Hematopoietic multipotent progenitor cell treated with erythropoietin and hydrocortisone succinate and interleukin-3 and kit ligand, for 15 days (in vitro differentiated cells): ENCODE measurements around the gene AOPEP.

Source experiments
- DNase-seq: peaks from one replicate; pipeline ENCODE4 v3.0.0-alpha.2; 2015; ENCODE audit warnings: low spot score

Gene AOPEP

DNA sequence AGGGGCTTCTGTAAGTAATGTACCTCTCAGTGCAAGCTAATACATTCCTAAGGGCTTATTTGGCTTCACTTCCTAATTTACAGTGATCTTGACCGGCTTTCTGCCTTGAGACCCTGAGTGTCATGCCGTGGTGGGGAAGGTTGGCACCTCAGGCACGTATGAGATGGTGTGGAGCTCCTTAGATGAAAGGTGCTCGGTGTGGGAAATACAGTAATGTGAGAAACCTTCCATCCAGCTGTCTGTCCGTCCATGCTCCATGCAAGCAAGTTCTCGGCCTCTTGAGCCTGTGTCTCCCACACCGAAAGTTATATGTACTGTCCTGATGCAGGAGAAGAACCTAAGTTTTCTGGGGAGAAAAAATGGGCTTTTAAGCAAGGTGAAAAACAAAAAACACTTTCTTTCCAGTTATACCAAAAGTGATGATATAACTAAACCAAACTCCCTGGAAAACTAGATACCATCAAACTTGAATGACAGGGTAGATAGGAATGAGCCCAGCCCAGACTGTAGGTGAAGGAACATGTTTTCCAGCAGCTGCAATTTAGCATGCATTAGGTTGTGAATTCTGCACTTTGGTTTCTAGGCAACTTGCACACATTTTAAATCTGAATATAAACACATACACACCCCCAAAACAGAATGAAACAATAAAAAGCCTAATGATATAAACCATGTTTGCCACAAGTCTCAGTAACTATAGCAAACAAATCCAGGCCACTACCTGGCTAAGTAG is 311.5 kb downstream of the AOPEP start:
- DNase-seq, result no peak

DNA sequence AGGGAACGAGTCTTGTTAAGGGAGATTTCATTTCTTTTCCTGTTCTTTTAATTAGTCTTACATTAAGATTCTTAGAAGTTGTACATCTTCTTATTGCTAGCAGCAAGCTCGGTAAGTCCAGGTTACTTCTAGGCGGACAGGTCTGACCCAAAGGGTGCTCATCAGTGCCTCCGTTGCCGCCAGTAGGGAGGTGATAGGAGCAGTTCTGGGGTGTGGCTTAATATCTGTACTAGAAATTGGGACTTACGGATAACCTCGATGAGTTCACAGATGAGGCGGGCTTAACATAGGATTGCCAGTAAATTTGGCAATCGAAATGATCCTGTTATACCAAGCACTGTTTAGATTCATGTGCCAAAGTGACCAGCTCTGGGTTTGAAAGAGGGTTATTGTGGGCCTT is 312.2 kb downstream of the AOPEP start:
- DNase-seq, result no peak

- DNase-seq, result no peak
Measured at GRCh38 chr9:95040106-95040505, 313.6 kb downstream of the AOPEP start.

DNA sequence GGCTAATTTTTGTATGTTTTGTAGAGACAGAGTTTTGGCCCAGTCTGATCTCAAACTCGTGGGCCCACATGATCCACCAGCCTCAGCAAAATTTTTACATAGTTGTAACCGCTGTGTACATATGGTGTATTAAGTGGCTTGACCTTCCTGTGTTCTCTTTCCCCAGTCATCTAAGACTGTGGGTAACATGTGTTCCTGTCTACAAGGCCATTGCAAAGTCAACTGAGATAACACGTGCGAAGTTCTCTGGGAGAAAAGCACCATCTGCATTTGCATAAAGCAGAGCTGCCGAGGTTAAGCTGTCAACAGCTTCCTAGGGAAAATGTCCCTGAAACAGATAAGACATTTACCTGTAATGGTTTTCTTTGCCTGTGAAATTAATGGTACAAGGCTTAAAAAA is 317.3 kb downstream of the AOPEP start:
- DNase-seq, result no peak

DNA sequence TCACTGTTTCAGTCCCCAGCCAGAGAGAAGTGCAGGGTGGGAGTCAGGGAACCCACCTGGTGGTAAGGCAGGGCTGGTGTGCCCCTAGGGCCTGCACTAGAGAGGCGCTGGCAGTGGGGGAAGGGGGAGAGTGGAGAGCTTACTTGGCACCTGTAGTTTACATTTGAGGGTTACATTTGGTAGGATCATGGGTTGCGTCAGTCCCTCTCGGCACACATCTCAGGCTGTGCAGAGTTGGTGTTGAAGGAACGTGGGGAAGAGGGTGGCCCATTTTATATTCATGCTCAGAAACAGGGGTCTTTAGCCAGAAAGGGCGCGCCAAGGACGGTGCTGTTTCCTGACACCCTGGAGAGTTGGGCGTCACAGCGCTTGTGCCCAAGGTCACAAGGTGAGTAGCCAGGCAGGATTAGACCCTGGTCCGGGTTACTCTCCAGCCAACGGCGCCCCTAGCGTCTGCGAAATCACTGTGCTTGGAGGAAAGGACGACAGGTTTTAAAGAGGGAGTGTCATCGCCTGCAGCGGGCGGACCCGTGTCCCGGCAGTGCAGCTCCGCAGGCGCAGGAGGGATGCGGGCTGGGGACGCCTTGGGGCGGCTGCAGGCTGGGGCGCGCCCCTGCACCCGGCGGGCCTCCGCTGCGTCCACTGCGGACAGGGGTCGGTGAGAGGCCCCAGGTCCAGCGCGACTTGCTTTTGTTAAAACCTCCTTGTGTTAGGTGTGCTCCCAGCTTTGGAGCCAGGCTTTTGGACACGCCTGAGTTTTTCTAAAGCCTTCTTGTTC is 318.4 kb downstream of the AOPEP start:
- no peak for DNase-seq

- DNase-seq, result no peak
Measured at GRCh38 chr9:95045751-95046150, 319.3 kb downstream of the AOPEP start.

GRCh38 chr9:95047452-95048224 is 321.1 kb downstream of the AOPEP start:
- no peak for DNase-seq

DNA sequence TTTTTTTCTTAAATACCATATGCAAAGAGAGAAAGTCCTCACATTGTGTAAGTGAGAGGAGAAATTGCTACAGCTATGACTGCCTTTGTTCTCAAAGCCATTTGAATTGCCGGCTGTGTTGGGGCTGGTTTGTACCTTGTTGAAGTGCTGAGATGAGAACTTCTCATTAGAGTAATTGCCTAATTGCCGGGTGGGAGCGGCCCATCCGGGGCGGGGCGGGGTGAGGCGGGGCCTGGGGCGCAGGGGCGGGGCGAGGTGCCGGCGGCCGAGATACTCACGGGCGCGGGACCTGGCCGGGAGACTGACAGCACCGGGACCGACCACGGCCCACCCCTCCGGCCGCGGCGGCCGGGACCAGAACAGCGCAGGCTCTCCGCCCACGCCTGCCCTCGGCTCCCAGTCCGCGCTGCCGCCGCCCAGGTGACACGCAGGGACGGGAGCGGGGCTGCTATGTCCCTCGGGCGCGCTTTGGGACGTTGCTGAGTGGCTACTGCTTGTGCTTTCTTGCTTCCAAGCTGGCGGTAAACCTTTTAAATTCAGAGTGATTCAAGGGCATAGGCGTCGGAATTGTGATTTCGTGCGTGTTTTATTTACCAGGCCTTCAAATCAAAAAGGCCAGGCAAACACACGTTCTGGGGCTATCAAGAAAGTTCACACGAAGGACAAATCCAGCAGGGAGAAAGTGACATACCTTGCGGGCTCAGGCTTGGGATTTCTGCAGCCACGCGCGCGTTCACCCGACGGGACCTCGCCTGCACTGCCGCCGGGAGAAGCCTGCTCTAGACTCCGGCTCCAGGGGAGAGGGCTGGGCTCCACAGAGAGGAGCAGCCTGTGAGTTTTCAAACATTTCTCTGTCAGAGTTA is 322.0 kb downstream of the AOPEP start:
- peak; percentile 25 for DNase-seq

- no peak for DNase-seq
Measured at GRCh38 chr9:95049761-95050160, 323.3 kb downstream of the AOPEP start.

GRCh38 chr9:95053611-95054570 is 327.4 kb downstream of the AOPEP start:
- DNase-seq, result no peak

DNA sequence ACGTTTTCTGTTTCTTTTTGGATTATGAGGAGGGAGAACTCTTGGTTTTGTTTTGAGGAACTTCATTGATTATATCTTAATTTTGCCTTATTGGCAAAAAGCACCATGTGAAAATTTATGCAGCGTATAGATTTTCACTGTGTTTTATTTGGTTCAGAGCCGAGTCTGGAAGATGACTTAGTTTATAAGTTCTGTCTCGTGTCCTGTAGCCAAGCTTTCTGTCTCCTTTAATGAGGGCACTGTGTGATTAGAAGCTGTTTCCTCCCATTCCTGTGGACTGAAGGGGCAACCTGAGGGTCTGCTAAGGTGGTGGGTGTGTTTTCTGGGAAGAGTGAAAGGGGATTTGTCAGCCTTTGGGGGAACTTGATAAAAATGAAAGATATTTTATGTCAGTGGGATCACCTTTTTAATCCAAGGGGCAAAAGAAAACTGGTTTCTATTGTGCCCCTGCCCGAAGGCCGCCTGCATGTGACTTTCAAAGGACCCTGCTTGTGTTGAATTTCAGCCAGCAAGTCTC is 328.9 kb downstream of the AOPEP start:
- DNase-seq, result no peak

GRCh38 chr9:95055851-95056551 is 329.5 kb downstream of the AOPEP start:
- no peak for DNase-seq

GRCh38 chr9:95057101-95057500 is 330.6 kb downstream of the AOPEP start:
- DNase-seq, result no peak

- no peak for DNase-seq
Measured at GRCh38 chr9:95058121-95058785, 331.8 kb downstream of the AOPEP start.

DNA sequence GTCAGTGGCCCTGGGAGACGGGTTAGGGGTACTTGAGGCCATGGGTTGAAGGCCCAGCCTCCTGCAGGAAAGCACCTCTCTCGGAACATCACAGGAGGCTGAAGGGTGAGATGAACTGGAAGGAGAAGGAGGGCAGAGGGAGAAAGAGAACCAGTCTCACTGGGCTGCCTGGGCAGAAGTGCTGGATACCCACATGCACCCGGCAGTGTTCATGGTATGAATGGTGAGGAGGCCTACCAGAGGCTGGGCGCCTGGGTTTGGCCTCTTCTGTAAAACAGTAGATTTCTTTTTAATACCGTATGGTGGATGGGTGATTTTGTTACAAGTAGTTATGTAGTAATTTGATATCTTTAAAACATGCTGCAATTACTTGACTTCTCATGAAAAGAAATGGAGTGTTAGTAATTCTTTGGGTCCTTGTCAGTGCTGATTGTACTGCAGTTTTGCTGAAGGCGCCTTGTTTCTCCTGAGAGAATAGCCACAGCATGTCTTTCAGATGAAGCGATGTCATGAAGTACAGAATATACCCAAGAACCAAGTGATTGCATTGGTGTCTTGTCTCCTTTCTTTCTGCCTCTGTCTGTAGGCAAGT is 332.4 kb downstream of the AOPEP start:
- DNase-seq, result no peak

DNA sequence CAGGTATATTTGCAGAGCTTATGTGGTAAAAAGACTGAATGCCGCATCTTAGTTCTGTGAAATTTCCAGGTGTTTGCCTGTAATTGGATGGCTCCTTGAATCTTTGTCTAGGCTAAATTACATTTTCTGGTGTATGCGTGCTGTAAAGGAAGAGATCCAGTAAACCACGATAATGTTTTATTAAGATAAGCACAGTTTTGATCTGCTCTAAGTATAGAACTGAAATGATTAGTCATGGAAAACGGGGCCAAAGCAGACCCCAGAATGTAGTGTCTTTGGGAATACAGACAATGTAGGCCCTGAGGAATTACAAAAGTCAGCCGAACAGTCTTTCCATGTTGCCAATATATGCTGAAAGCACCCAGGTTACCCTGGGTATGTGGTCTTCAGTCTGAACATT is 333.7 kb downstream of the AOPEP start:
- no peak for DNase-seq

- no peak for DNase-seq
Measured at GRCh38 chr9:95060916-95061315, 334.4 kb downstream of the AOPEP start.

- DNase-seq, result no peak
Measured at GRCh38 chr9:95061916-95062595, 335.6 kb downstream of the AOPEP start.
